Small intestine (tissue), 7 donors: ENCODE results near the gene SRP54. TPM values are rescaled to one million over a fixed set of nuclear protein-coding genes. Genes with fewer than 3 reads are reported as not detected.

Experiments used
- DNase-seq, 2 donors: peaks; one replicate each; pipeline versions ENCODE4 v3.0.0 to v3.0.0-alpha.2; 2013
- FAIRE-seq: peaks from 2 replicates; lab custom pipeline; 2012; peaks lifted over from hg19 to GRCh38; lab: Jason Lieb, UNC
- H3K27ac ChIP-seq, 3 donors: one replicate each; pipeline ENCODE4 v1.5.1; 2013; ENCODE audit warnings: low read length in 2 of 3, mild to moderate bottlenecking in 2 of 3, control low read depth in 1 of 3, inconsistent platforms in 1 of 3, low read depth in 1 of 3, moderate library complexity in 1 of 3
- H3K27me3 ChIP-seq, 3 donors: one replicate each; pipeline ENCODE4 v1.6.1; 2013; ENCODE audit warnings: low read length in 3 of 3, inconsistent platforms in 1 of 3; ENCODE audit not compliant: control insufficient read depth in 3 of 3, insufficient read depth in 3 of 3
- H3K36me3 ChIP-seq, 3 donors: one replicate each; pipeline ENCODE4 v1.6.1; 2013; ENCODE audit warnings: low read length in 3 of 3, inconsistent platforms in 1 of 3, low read depth in 1 of 3, mild to moderate bottlenecking in 1 of 3, moderate library complexity in 1 of 3; ENCODE audit not compliant: control insufficient read depth in 3 of 3, insufficient read depth in 2 of 3
- H3K4me1 ChIP-seq, 3 donors: one replicate each; pipeline ENCODE4 v1.6.1; 2013; ENCODE audit warnings: low read length in 2 of 3, inconsistent platforms in 1 of 3, low read depth in 1 of 3, mild to moderate bottlenecking in 1 of 3, moderate library complexity in 1 of 3; ENCODE audit not compliant: control insufficient read depth in 3 of 3, insufficient read depth in 2 of 3
- H3K4me3 ChIP-seq, 3 donors: one replicate each; pipeline ENCODE4 v1.5.1; 2013; ENCODE audit warnings: low read length in 3 of 3, control low read depth in 1 of 3, inconsistent platforms in 1 of 3, low read depth in 1 of 3, mild to moderate bottlenecking in 1 of 3, moderate library complexity in 1 of 3
- H3K9me3 ChIP-seq, 2 donors: one replicate each; pipeline ENCODE4 v1.6.1; 2013; ENCODE audit warnings: low read depth in 1 of 2, low read length in 1 of 2; ENCODE audit not compliant: control insufficient read depth in 2 of 2, insufficient read depth in 1 of 2
- WGBS, 3 donors: extraction: QIAGEN DNeasy Blood & Tissue Kit; methylation state at CpG; one replicate each; pipeline ENCODE4 v1.1.7; 2013; 5-methylcytosine and 5-hydroxymethylcytosine counted together
- polyA plus RNA-seq, 4 donors: library from polyadenylated mRNA; stranded (reverse) in 3 of 4; unstranded in 1 of 4; fragments of 200-250 nt in 3 of 4; fragments of 120-200 nt in 1 of 4; gene quantifications; one replicate each; pipeline versions ENCODE4 v1.2.1 to v1.2.3, GENCODE V29; 2013
- donor health status: healthy with polysubstance abuse.
- donor health status: control.
- donor health status: control.
- donor health status: Bipolar disorder and iron deficiency.
- donor health status: healthy.

Gene SRP54
- polyA plus RNA-seq, 4 donors = 31.3 to 59.6 (median 35.9) TPM

DNA sequence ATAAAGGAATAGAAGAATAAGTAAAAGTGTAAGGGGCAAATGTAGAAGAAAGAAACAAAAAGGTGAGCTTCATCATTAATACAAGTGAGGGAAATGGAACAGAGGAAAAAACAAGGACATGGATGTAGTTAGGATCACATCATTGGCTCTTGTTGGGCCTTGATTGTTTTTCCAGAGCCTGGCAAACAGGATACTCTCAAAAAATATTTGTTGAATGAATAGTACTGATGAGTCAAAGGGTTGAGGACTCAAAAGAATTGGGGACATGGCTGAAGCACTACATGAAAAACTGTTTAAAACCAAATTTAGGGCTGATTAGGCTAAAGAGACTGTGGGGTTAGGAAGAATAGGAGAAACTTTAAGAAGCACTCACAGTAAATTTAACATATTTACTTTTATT lies 11.4 kb upstream of the SRP54 start:
- Histone ChIP-seq H3K36me3 (peaks cover 0 to 14% (median 2%) of the 10 kb centered on the region in 3 donors), H3K27me3 (no peaks in the 10 kb centered on the region), H3K4me3 (no peak overlapping the region), H3K9me3 (no peaks in the 10 kb centered on the region), H3K4me1 (no peaks in the 10 kb centered on the region), H3K27ac (no peak overlapping the region)
- DNase-seq (no peak), FAIRE-seq (no peak)

DNA sequence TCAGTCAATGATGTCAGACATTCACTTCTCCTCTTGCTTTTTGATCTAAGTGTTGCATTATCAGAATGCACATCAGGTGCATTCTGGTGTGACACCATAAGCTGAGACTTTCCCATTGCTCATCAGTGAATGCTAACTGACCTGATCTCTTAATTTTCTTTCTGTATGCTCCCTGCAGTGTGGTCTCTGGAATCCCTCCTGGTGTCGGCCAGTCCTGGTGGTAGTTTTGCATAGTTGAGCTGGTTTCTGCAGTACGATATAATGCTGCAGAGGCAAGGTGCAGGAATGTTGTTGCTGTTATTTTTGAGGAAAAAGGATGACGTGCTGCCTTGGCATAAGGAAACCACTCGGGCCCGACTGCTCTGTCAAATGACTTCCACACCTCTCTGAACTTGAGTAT lies 11.0 kb upstream of the SRP54 start:
- H3K9me3 ChIP-seq = no peaks in the 10 kb centered on the region
- no peak for DNase-seq
- H3K4me3 ChIP-seq = no peak overlapping the region
- no peaks in the 10 kb centered on the region for H3K27me3 ChIP-seq
- H3K36me3 ChIP-seq = peaks cover 0 to 13% (median 2%) of the 10 kb centered on the region in 3 donors
- FAIRE-seq = no peak
- H3K27ac ChIP-seq = no peak overlapping the region
- no peaks in the 10 kb centered on the region for H3K4me1 ChIP-seq
- WGBS, 3 donors = 87 to 97% (median 93%) methylated on average over 5 of the region's 5 CpGs

DNA sequence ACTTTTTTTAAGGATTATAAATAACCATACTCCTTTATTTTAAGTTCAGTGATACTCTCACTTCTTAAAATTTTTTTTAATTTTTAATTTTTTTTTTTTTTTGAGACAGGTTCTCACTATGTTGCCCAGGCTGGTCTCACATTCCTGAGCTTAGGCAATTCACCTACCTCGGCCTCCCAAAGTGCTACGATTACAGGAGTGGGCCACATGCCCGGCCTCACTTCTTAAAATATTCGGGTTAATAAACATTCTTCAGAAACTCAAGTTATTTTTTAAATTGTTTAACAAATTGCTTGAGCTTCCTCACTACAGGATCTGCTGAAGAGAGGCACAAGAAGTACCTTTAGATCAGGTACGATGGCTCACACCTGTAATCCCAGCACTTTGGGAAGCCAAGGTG lies 4.3 kb upstream of the SRP54 start:
- no peak overlapping the region for H3K4me3 ChIP-seq
- FAIRE-seq = no peak
- no peak overlapping the region for H3K27ac ChIP-seq
- peaks cover 0 to 2% (median 0%) of the 10 kb centered on the region in 3 donors for H3K4me1 ChIP-seq
- peaks cover 0 to 4% (median 0%) of the 10 kb centered on the region in 3 donors for H3K36me3 ChIP-seq
- no peaks in the 10 kb centered on the region for H3K27me3 ChIP-seq
- no peak for DNase-seq
- no peaks in the 10 kb centered on the region for H3K9me3 ChIP-seq
- 94 to 97% (median 97%) methylated on average over 5 of the region's 5 CpGs for WGBS, 3 donors

DNA sequence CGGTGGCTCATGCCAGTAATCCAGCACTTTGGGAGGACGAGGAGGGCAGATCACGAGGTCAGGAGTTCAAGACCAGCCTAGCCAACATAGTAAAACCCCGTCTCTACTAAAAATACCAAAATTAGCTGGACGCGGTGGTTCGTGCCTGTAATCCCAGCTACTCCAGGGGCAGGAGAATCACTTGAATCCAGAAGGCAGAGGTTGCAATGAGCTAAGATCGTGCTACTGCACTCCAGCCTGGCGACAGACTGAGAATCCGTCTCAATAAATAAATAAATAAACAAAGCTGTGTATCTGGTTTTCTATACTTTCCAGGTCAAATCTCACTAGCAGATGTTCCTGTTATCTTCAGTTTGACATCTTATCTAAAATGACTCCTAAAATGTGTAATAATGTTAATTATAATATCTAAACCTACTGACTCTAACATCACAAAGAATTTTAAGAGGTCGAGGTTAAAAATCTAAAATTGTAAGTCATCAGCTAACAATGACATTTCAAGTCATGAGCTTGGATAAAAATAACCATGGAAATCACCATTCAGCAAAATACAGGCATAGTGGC lies 2.4 kb upstream of the SRP54 start:
- FAIRE-seq (no peak), DNase-seq (no peak)
- Histone ChIP-seq H3K27me3 (no peaks in the 10 kb centered on the region), H3K4me1 (peaks cover 1 to 14% (median 8%) of the 10 kb centered on the region in 3 donors), H3K9me3 (no peaks in the 10 kb centered on the region), H3K27ac (peak overlapping the region in 2 of 3 donors; percentile 99 to 100), H3K4me3 (peak overlapping the region in 2 of 3 donors; percentile 74 to 94), H3K36me3 (peaks cover 0 to 3% (median 0%) of the 10 kb centered on the region in 3 donors)
- 84 to 91% (median 90%) methylated on average over 11 of the region's 11 CpGs for WGBS, 3 donors

DNA sequence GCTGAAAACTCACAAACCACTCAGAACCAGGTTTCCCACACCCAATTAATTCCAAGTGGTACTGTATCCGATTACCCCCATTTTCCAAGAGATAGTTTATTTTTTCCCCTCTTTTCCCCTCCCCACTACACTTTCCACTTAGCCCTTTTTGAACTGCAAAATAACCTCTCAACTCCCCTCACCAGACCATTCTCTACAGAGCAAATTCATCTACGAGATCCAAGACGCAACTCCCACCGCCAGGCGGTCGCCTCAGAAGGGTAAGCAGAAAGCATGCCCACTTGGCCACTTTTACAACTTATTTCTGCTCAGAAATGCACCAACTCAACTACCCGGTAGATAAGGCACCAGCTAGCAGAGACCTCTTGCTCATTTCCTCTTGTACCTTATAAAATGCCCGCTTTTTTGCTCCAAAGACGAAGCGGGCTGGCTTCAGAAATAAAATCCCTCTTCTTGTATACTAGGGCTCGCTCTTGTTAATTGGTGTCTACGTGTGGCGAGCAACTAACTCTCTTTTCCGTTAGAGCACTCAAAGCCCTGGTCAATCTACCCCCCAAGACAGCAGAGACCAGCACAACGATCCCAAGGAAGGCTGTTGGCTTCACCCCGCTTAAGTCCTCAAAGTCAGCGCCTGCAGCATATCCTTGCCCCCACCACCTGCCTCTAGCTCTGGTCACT lies 910 bp upstream of the SRP54 start:
- Histone ChIP-seq H3K9me3 (no peaks in the 10 kb centered on the region), H3K36me3 (no peaks in the 10 kb centered on the region), H3K27me3 (no peaks in the 10 kb centered on the region), H3K4me1 (peaks cover 1 to 14% (median 8%) of the 10 kb centered on the region in 3 donors), H3K27ac (peak overlapping the region; percentile 95 to 100 (median 99)), H3K4me3 (peak overlapping the region; percentile 46 to 94 (median 74))
- WGBS, 3 donors = 0% methylated on average over 17 of the region's 17 CpGs
- DNase-seq = no peak
- no peak for FAIRE-seq

DNA sequence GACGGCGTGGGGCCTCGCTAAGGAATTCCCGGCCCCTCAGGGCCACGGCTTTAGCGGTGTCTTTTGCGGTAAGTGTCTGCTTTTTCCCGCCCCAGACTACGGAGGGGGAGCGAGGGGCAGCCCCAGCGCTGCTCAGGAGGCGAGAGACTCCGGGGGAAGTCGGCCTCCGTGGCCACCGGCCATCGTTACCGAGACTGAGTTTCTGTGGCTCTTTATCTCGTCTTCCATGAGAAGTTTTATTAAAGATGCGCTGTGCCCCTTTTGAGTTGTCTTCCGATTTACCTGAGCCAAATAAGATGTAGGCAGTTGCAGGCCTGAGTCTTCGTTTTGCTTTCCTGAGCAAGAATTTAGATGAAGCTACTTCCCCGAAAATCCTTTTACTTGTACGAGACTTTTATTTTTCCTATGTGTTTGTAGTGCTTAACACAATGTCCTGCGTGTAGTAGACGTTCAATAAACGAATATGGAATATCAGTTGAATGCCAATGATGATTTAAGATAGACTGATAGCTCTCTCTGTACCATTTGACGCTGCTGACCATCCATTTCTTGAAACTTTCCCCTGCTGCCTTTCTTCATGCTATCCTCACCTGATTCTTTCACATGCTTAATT lies 462 bp downstream of the SRP54 start:
- FAIRE-seq = no peak
- Histone ChIP-seq H3K27me3 (no peaks in the 10 kb centered on the region), H3K4me3 (peak overlapping the region; percentile 74 to 94 (median 76)), H3K27ac (peak overlapping the region; percentile 95 to 100 (median 99)), H3K4me1 (peaks cover 1 to 14% (median 8%) of the 10 kb centered on the region in 3 donors), H3K36me3 (no peaks in the 10 kb centered on the region), H3K9me3 (no peaks in the 10 kb centered on the region)
- no peak for DNase-seq
- 0% methylated on average over 28 of the region's 28 CpGs for WGBS, 3 donors

DNA sequence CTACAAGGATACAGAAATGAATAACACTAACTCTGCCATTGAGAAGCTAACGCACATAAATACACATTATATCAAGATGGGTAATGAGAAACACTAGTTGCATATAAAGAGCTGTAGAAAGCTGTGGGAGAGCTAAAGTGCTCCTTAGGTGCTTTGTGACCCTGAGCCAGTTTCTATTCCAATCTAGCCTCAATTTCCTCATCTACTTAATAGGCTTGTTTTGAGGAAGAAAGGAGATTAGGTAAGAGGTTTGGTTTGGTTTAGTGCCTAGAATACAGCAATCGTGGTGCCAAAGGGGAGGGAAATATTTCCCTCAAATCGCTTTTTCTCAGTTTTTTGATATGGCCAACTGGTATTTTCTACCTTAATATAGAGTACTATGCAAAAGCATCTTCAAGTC lies 994 bp downstream of the SRP54 start:
- 25 to 44% (median 36%) methylated on average over 3 of the region's 3 CpGs for WGBS, 3 donors
- Histone ChIP-seq H3K4me3 (peak overlapping the region; percentile 74 to 94 (median 76)), H3K4me1 (peaks cover 1 to 14% (median 8%) of the 10 kb centered on the region in 3 donors), H3K27ac (peak overlapping the region in 1 of 3 donors; percentile 100), H3K27me3 (no peaks in the 10 kb centered on the region), H3K9me3 (no peaks in the 10 kb centered on the region), H3K36me3 (no peaks in the 10 kb centered on the region)
- DNase-seq (no peak), FAIRE-seq (no peak)

DNA sequence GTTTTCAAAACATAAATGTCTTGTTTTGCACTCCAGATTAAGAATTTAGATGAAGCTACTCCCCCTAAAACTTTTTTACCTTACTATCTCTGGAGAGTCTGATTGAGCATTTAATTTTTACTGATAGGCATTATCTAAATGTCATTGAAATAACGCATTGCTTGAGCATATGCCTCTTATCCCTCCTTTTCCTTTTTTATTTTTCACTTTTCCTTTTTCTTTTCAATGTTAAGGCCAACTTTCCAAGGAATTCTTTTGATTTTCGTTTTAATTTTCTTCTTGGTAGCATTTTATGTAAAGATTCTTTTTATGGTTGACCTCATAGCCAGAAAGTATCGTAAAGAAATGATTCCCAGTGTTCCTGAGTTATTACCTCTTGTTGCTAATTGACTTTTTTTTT lies 2.9 kb downstream of the SRP54 start:
- 78 to 91% (median 86%) methylated on average over 3 of the region's 3 CpGs for WGBS, 3 donors
- H3K4me3 ChIP-seq = no peak overlapping the region
- FAIRE-seq (no peak), DNase-seq (no peak)
- H3K36me3 ChIP-seq = no peaks in the 10 kb centered on the region
- H3K27ac ChIP-seq = no peak overlapping the region
- no peaks in the 10 kb centered on the region for H3K9me3 ChIP-seq
- no peaks in the 10 kb centered on the region for H3K27me3 ChIP-seq
- peaks cover 1 to 14% (median 7%) of the 10 kb centered on the region in 3 donors for H3K4me1 ChIP-seq
